HepG2 (cell line): ENCODE results near the gene ADGRG6. TPM values are rescaled to one million over a fixed set of nuclear protein-coding genes. Genes with fewer than 3 reads are reported as not detected.

ENCODE experiments used
- ATAC-seq: fragments of 200-7000 bp; cut with Tn5 transposase; 3 replicates; pipeline ENCODE4 v1.9.1; 2020; ENCODE audit warnings: mild to moderate bottlenecking, moderate library complexity
- BruUV-seq: library from RNA; stranded (reverse); fragments of 400-500 nt; replicated peaks from 2 replicates; lab custom pipeline; 2021; lab: Mats Ljungman, UMichigan
- CTCF ChIA-PET: fragments of 300-600 bp; formaldehyde crosslinking; extraction: SDS; loops from one replicate; lab custom pipeline; 2021; ENCODE audit warnings: low total read pairs, inconsistent platforms, low intra/inter-chr PET ratio; lab: Yijun Ruan, JAX
- POLR2A ChIA-PET: fragments of 350-600 bp; sonication (Branson Sonifier 250); formaldehyde crosslinking; loops from one replicate; lab custom pipeline; 2020; ENCODE audit warnings: antibody characterized with exemption, inconsistent platforms; lab: Yijun Ruan, JAX
- DNase-seq: peaks from one replicate; pipeline ENCODE4 v3.0.0-alpha.2; 2015; ENCODE audit warnings: low spot score
- FAIRE-seq: peaks from 3 replicates; lab custom pipeline; 2011; peaks lifted over from hg19 to GRCh38; lab: Jason Lieb, UNC
- H2AFZ ChIP-seq: one replicate; pipeline ENCODE4 v1.6.1; 2011; ENCODE audit warnings: low read length, inconsistent platforms
- H3K27ac ChIP-seq: fragments of 300-600 bp; 3 replicates; pipeline ENCODE4 v1.8.0; 2011; ENCODE audit warnings: mixed run types, mild to moderate bottlenecking, mixed read lengths, low read length, inconsistent platforms; ENCODE audit not compliant: insufficient read depth; ENCODE audit errors: extremely low read length
- H3K27me3 ChIP-seq, 2 experiments: fragments of 200-600 bp in 1 of 2; 2 replicates in 1 of 2; 3 replicates in 1 of 2; pipeline versions ENCODE4 v1.6.0 to v1.8.0; 2011; ENCODE audit warnings: low read length in 2 of 2, mild to moderate bottlenecking in 2 of 2, moderate library complexity in 2 of 2, inconsistent platforms in 1 of 2; ENCODE audit not compliant: insufficient read depth in 2 of 2, control insufficient read depth in 1 of 2
- H3K36me3 ChIP-seq, 2 experiments: fragments of 200-600 bp in 1 of 2; replicated peaks in 1 of 2; 2 replicates in 1 of 2; 3 replicates in 1 of 2; pipeline versions ENCODE4 v1.5.1 to v1.8.0; 2011; ENCODE audit warnings: low read length in 2 of 2, inconsistent platforms in 1 of 2; ENCODE audit not compliant: insufficient read depth in 2 of 2, control insufficient read depth in 1 of 2
- H3K4me1 ChIP-seq: 2 replicates; pipeline ENCODE4 v1.5.1; 2012; ENCODE audit warnings: low read length, inconsistent platforms; ENCODE audit not compliant: insufficient read depth
- H3K4me2 ChIP-seq: 2 replicates; pipeline ENCODE4 v1.6.0; 2011; ENCODE audit warnings: low read depth, low read length, inconsistent platforms
- H3K4me3 ChIP-seq, 3 experiments: fragments of 200-600 bp in 1 of 3; sonication (generic), shearing (Covaris generic) in 1 of 3; replicated peaks in 1 of 3; 2 replicates each; pipeline ENCODE4 v1.5.1; 2011 to 2016; ENCODE audit warnings: low read length in 3 of 3, inconsistent platforms in 2 of 3, low read depth in 2 of 3, mild to moderate bottlenecking in 2 of 3, control low read depth in 1 of 3, mixed read lengths in 1 of 3; ENCODE audit not compliant: insufficient read depth in 1 of 3
- H3K79me2 ChIP-seq: one replicate; pipeline ENCODE4 v1.6.1; 2011; ENCODE audit warnings: low read length, inconsistent platforms; ENCODE audit not compliant: insufficient read depth
- H3K9ac ChIP-seq: 2 replicates; pipeline ENCODE4 v1.6.0; 2011; ENCODE audit warnings: mild to moderate bottlenecking, low read depth, low read length, inconsistent platforms; ENCODE audit not compliant: insufficient read depth
- H3K9me3 ChIP-seq: 2 replicates; pipeline ENCODE4 v1.5.1; 2012; ENCODE audit warnings: mild to moderate bottlenecking, low read length
- H4K20me1 ChIP-seq: 2 replicates; pipeline ENCODE4 v1.6.0; 2011; ENCODE audit warnings: inconsistent platforms, mild to moderate bottlenecking, low read length, moderate library complexity; ENCODE audit not compliant: insufficient read depth
- AGO2 ChIP-seq: fragments of 200-400 bp; formaldehyde crosslinking; optimal IDR thresholded peaks from 2 replicates; pipeline ENCODE3; 2017; ENCODE audit warnings: mild to moderate bottlenecking, low read depth, low read length, moderate library complexity
- HMGXB3 ChIP-seq: sonication (generic); formaldehyde crosslinking; IDR thresholded peaks from 2 replicates; pipeline ENCODE4 v1.4.0; 2020; ENCODE audit warnings: missing genetic modification reagents, borderline replicate concordance
- WGBS: methylation state at CpG from one replicate; pipeline ENCODE4 v1.1.6; 2017; ENCODE audit warnings: low lambda C conversion rate; 5-methylcytosine and 5-hydroxymethylcytosine counted together
- in situ Hi-C: cut with HindIII; loops from 2 replicates; pipeline ENCODE4 v1.10.0; 2017; ENCODE audit warnings: low pct_unique_long_range_greater_than_20kb; ENCODE audit not compliant: extremely low pct_ligation_motif_present
- intact Hi-C: fragments of 100-400 bp; cut with micrococcal nuclease; formaldehyde crosslinking; loops from one replicate; pipeline ENCODE4 v1.10.0; 2022; ENCODE audit not compliant: unreplicated experiment
- polyA plus RNA-seq, 8 experiments: library from polyadenylated mRNA; depleted of rRNA in 3 of 8; stranded (reverse) in 7 of 8; unstranded in 1 of 8; fragments of >200 nt; fragmentation: Illumina TruSeq in 4 of 8; extraction: Trizol in 4 of 8; gene quantifications; 2 replicates each; pipeline versions ENCODE4 v1.2.1 to v1.2.3, GENCODE V29; 2011 to 2016; ENCODE audit warnings: low read depth in 4 of 8, missing spikeins in 1 of 8, mixed read lengths in 1 of 8; ENCODE audit not compliant: insufficient read depth in 1 of 8
- total RNA-seq, 5 experiments: library from RNA; depleted of rRNA; stranded (reverse); fragments of >200 nt; fragmentation: Illumina TruSeq; extraction: Trizol; gene quantifications; 2 replicates each; pipeline ENCODE4 v1.2.3, GENCODE V29; 2016; ENCODE audit warnings: low read depth in 1 of 5

The ADGRG6 gene
- total and polyA plus RNA-seq, 2 of the 13 experiments (the other 11 are each of a cell fraction or from before 2014, with no cell fraction given): 129 to 249 TPM

GRCh38 chr6:142417331-142417750, 115.5 kb downstream of the ADGRG6 start:
- WGBS: 97% methylated on average over 1 of the region's 1 CpG

More at GRCh38 chr6:142417331-142417750, 115.5 kb downstream of the ADGRG6 start:
- H3K9me3 ChIP-seq: no peaks in the 10 kb centered on the region
- BruUV-seq: no TSS peak
- TF ChIP-seq AGO2: peak; percentile 48
- no peak for TF ChIP-seq HMGXB3 (CRISPR knock-in tag)
- in situ Hi-C loops (no loop called here), intact Hi-C loops (no loop called here)
- DNase-seq (no peak), ATAC-seq (no peak), FAIRE-seq (no peak)
- H3K4me3 ChIP-seq: no peak overlapping the region
- no peak overlapping the region for H2AFZ ChIP-seq
- H3K79me2 ChIP-seq: no peaks in the 10 kb centered on the region
- no peak overlapping the region for H3K4me2 ChIP-seq
- H3K4me1 ChIP-seq: no peaks in the 10 kb centered on the region
- H3K27ac ChIP-seq: no peak overlapping the region
- H3K9ac ChIP-seq: no peak overlapping the region
- no peaks in the 10 kb centered on the region for H3K27me3 ChIP-seq
- H3K36me3 ChIP-seq: peaks cover 42 to 87% of the 10 kb centered on the region in 2 experiments
- ChIA-PET CTCF (no interaction called here), POLR2A (no interaction called here)
- H4K20me1 ChIP-seq: no peaks in the 10 kb centered on the region
